ENCODE measurements around the gene GNB3. TPM values are rescaled to one million over a fixed set of nuclear protein-coding genes. Genes with fewer than 3 reads are reported as not detected.
"Not testable (repeated sequence)": the region's sequence is repeated elsewhere in the genome, so short reads cannot be mapped to it uniquely, and the experiment has no call there.

GNB3 gene
- total RNA-seq, 1 experiment from 2014 or later = 14.0 TPM

- TF ChIP-seq, protein P1, sequence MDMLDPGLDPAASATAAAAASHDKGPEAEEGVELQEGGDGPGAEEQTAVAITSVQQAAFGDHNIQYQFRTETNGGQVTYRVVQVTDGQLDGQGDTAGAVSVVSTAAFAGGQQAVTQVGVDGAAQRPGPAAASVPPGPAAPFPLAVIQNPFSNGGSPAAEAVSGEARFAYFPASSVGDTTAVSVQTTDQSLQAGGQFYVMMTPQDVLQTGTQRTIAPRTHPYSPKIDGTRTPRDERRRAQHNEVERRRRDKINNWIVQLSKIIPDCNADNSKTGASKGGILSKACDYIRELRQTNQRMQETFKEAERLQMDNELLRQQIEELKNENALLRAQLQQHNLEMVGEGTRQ (CRISPR knock-in tag; IDR thresholded peaks at IDR 0.05) = no peak
- TF ChIP-seq JUN (CRISPR knock-in tag; IDR thresholded peaks at IDR 0.05) = no peak
- TF ChIP-seq ZNF317 (CRISPR knock-in tag; IDR thresholded peaks at IDR 0.05; ENCODE audit: borderline replicate concordance, low read depth) = no peak
- TF ChIP-seq NFYB (CRISPR knock-in tag; conservative IDR thresholded peaks at IDR 0.05; ENCODE audit: low read depth) = no peak
- no peak for TF ChIP-seq ZNF423 (CRISPR knock-in tag; IDR thresholded peaks at IDR 0.05)
- TF ChIP-seq ZNF121 (CRISPR knock-in tag; IDR thresholded peaks at IDR 0.05) = no peak
Observed at GRCh38 chr12:6863586-6864321, 23.0 kb downstream of the GNB3 start (continued).

DNA sequence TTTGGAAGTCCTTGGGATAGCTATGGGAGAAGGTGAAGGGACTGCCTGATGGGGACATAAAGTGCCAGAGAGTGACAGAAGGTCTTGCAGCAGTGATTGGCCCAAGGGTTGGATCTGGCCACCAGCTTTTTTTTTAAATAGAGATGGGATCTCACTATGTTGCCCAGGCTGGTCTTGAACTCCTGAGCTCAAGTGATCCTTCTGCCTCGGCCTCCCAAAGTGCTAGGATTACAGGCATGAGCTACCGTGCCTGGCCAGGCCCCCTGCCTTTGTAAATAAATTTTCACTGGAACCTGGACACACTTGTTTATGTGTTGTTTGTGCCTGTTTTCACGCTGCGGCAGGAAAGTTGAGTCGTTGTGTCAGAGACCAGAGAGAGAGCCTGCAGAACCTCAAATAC is 24.6 kb downstream of the GNB3 start:
- H3K9me3 Mint-ChIP-seq; H3K27me3 Mint-ChIP-seq (ENCODE audit: low read depth); ATAC-seq; DNase-seq (ENCODE audit: low spot score): not testable (repeated sequence)
- peak overlapping the region; percentile 89; the same call in 1 of the 2 replicates for H3K4me3 Mint-ChIP-seq
- peaks cover 66% of the 10 kb centered on the region for H3K36me3 Mint-ChIP-seq
- peaks cover 40% of the 10 kb centered on the region for H3K4me1 Mint-ChIP-seq
- POLR2A ChIA-PET = interaction anchor here (1.3 to 1.4 kb wide), 2 partner anchors 14 to 176 kb away, joined by 3 read pairs; partner anchors contain the start of genes CDCA3 and ZNF384
- 0 out of 2 replicates have a peak overlapping the region, but pooled peaks have one; percentile 30 for H3K27ac Mint-ChIP-seq
- CTCF ChIA-PET = interaction anchor here (1.3 to 8.5 kb wide), 3 partner anchors 12 to 60 kb away, joined by 5 to 181 read pairs (median 57); partner anchors contain the start of genes CDCA3 and USP5

- ChIA-PET POLR2A (interaction anchor here (0.7 to 4.3 kb wide), 7 partner anchors 14 to 177 kb away, joined by 3 to 33 read pairs (median 3); partner anchors contain the start of genes C12orf57, CDCA3, RNU7-1 and USP5), CTCF (interaction anchor here (0.7 to 8.5 kb wide), 6 partner anchors 13 to 182 kb away, joined by 3 to 181 read pairs (median 4); partner anchors contain the start of genes CDCA3 and USP5)
- DNase-seq (ENCODE audit: low spot score) (peak; percentile 56), ATAC-seq (no peak; the same call in 1 of the 2 replicates)
- Mint-ChIP-seq H3K4me1 (peaks cover 50% of the 10 kb centered on the region), H3K27ac (peak overlapping the region; percentile 68), H3K4me3 (peak overlapping the region; percentile 89), H3K9me3 (no peaks in the 10 kb centered on the region), H3K36me3 (peaks cover 64% of the 10 kb centered on the region), H3K27me3 (ENCODE audit: low read depth) (no peaks in the 10 kb centered on the region)
- TF ChIP-seq, protein P2, sequence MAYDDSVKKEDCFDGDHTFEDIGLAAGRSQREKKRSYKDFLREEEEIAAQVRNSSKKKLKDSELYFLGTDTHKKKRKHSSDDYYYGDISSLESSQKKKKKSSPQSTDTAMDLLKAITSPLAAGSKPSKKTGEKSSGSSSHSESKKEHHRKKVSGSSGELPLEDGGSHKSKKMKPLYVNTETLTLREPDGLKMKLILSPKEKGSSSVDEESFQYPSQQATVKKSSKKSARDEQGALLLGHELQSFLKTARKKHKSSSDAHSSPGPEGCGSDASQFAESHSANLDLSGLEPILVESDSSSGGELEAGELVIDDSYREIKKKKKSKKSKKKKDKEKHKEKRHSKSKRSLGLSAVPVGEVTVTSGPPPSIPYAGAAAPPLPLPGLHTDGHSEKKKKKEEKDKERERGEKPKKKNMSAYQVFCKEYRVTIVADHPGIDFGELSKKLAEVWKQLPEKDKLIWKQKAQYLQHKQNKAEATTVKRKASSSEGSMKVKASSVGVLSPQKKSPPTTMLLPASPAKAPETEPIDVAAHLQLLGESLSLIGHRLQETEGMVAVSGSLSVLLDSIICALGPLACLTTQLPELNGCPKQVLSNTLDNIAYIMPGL (CRISPR knock-in tag; IDR thresholded peaks at IDR 0.05) = no peak
- TF ChIP-seq TEAD4 (CRISPR knock-in tag; IDR thresholded peaks at IDR 0.05) = no peak
- TF ChIP-seq, protein P3, sequence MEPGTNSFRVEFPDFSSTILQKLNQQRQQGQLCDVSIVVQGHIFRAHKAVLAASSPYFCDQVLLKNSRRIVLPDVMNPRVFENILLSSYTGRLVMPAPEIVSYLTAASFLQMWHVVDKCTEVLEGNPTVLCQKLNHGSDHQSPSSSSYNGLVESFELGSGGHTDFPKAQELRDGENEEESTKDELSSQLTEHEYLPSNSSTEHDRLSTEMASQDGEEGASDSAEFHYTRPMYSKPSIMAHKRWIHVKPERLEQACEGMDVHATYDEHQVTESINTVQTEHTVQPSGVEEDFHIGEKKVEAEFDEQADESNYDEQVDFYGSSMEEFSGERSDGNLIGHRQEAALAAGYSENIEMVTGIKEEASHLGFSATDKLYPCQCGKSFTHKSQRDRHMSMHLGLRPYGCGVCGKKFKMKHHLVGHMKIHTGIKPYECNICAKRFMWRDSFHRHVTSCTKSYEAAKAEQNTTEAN (CRISPR knock-in tag; IDR thresholded peaks at IDR 0.05) = no peak
- TF ChIP-seq ZNF425 (CRISPR knock-in tag; conservative IDR thresholded peaks at IDR 0.05) = no peak
- TF ChIP-seq NR1H2 (CRISPR knock-in tag; IDR thresholded peaks at IDR 0.05) = no peak
- TF ChIP-seq ATF3 (CRISPR knock-in tag; conservative IDR thresholded peaks at IDR 0.05) = no peak
- no peak for TF ChIP-seq KAT7 (CRISPR knock-in tag; IDR thresholded peaks at IDR 0.05; ENCODE audit: borderline replicate concordance)
- no peak for TF ChIP-seq FOXK1 (CRISPR knock-in tag; IDR thresholded peaks at IDR 0.05)
- no peak for TF ChIP-seq CREM (CRISPR knock-in tag; IDR thresholded peaks at IDR 0.05)
- no peak for TF ChIP-seq ATF1 (CRISPR knock-in tag; IDR thresholded peaks at IDR 0.05)
- no peak for TF ChIP-seq GRHL2 (CRISPR knock-in tag; IDR thresholded peaks at IDR 0.05; ENCODE audit: insufficient replicate concordance, severe bottlenecking)
- no peak for TF ChIP-seq NR3C1 (CRISPR knock-in tag; conservative IDR thresholded peaks at IDR 0.05; ENCODE audit: low read depth)
- TF ChIP-seq, protein P4, sequence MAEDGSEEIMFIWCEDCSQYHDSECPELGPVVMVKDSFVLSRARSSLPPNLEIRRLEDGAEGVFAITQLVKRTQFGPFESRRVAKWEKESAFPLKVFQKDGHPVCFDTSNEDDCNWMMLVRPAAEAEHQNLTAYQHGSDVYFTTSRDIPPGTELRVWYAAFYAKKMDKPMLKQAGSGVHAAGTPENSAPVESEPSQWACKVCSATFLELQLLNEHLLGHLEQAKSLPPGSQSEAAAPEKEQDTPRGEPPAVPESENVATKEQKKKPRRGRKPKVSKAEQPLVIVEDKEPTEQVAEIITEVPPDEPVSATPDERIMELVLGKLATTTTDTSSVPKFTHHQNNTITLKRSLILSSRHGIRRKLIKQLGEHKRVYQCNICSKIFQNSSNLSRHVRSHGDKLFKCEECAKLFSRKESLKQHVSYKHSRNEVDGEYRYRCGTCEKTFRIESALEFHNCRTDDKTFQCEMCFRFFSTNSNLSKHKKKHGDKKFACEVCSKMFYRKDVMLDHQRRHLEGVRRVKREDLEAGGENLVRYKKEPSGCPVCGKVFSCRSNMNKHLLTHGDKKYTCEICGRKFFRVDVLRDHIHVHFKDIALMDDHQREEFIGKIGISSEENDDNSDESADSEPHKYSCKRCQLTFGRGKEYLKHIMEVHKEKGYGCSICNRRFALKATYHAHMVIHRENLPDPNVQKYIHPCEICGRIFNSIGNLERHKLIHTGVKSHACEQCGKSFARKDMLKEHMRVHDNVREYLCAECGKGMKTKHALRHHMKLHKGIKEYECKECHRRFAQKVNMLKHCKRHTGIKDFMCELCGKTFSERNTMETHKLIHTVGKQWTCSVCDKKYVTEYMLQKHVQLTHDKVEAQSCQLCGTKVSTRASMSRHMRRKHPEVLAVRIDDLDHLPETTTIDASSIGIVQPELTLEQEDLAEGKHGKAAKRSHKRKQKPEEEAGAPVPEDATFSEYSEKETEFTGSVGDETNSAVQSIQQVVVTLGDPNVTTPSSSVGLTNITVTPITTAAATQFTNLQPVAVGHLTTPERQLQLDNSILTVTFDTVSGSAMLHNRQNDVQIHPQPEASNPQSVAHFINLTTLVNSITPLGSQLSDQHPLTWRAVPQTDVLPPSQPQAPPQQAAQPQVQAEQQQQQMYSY (CRISPR knock-in tag; IDR thresholded peaks at IDR 0.05) = no peak
Observed at GRCh38 chr12:6866163-6866919, 25.6 kb downstream of the GNB3 start.

All from WTC11 (cell line).